Activated T-cell treated with anti-CD3 and anti-CD28 coated beads, Interleukin-2, amount 50 U/mL, for 4 hours (primary cell): ENCODE results near the gene RASA3. TPM values are rescaled to one million over a fixed set of nuclear protein-coding genes. Genes with fewer than 3 reads are reported as not detected.

Source experiments
- ATAC-seq, 2 donors: fragments of 200-7000 bp; cut with Tn5 transposase; one replicate each; pipeline ENCODE4 v1.10.0; 2021
- DNase-seq: peaks from one replicate; pipeline ENCODE4 v3.0.0-alpha.2; 2020
- H3K27me3 Mint-ChIP-seq: one replicate; pipeline ENCODE4 v1.8.0; 2021; ENCODE audit warnings: low read depth, mixed read lengths
- H3K36me3 Mint-ChIP-seq: one replicate; pipeline ENCODE4 v1.8.0; 2022; ENCODE audit warnings: mixed read lengths; ENCODE audit not compliant: insufficient read depth
- H3K4me1 Mint-ChIP-seq: one replicate; pipeline ENCODE4 v1.8.0; 2021; ENCODE audit warnings: low read depth, mixed read lengths
- H3K4me3 Mint-ChIP-seq: one replicate; pipeline ENCODE4 v1.8.0; 2021; ENCODE audit warnings: mild to moderate bottlenecking, moderate library complexity, mixed read lengths
- H3K9me3 Mint-ChIP-seq: one replicate; pipeline ENCODE4 v1.8.0; 2021; ENCODE audit warnings: mixed read lengths
- total RNA-seq, 3 donors: library from RNA; stranded (reverse); gene quantifications; one replicate each; pipeline ENCODE4 v1.2.1, GENCODE V29; 2021

Gene RASA3
- total RNA-seq, 3 donors from 2014 or later: 23.7 to 28.7 (median 26.6) TPM

DNA sequence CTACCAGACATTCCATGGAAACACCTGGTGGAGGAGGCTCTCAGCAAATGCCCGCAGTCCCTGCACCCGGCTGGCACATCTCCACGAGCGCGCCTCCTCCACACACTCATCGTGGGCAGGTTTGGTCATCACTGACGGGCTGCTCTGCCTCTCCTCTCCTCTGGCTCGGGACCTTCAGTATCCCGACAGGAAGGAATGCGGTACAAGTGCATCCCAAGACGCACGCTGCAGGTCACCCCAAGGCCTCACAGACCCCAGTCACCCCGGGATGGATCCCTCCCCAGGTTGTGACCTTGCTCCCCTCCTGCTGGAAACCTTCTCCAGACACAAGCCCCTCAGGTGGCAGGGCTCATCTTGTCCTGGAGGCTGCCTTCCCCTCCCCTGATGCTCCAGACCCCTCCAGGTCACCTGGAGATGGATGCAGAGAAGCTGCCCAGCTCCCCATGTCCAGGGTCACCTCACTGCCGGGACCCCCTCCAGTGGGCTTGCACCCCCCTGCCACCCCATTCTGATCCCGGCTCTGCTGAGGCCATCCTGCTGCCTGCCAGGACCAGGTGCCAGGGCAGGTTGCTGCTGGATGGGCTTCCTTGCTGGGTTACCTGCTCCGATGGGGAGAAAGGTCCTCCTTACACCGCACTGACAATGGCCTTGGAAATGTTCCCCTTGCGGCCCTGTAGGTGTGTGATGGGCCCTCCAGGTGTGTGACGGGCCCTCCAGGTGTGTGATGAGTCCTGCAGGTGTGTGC is 188.4 kb downstream of the RASA3 start:
- H3K27me3 Mint-ChIP-seq: no peaks in the 10 kb centered on the region
- H3K36me3 Mint-ChIP-seq: no peaks in the 10 kb centered on the region
- no peak for DNase-seq
- H3K4me3 Mint-ChIP-seq: no peak overlapping the region
- no peaks in the 10 kb centered on the region for H3K9me3 Mint-ChIP-seq
- ATAC-seq: no peak
- H3K4me1 Mint-ChIP-seq: peaks cover 2% of the 10 kb centered on the region

- no peaks in the 10 kb centered on the region for H3K36me3 Mint-ChIP-seq
- no peaks in the 10 kb centered on the region for H3K27me3 Mint-ChIP-seq
- no peaks in the 10 kb centered on the region for H3K9me3 Mint-ChIP-seq
- H3K4me3 Mint-ChIP-seq: no peak overlapping the region
- ATAC-seq (no peak), DNase-seq (no peak)
- H3K4me1 Mint-ChIP-seq: no peaks in the 10 kb centered on the region
Measured at GRCh38 chr13:113942591-113943103, 189.8 kb downstream of the RASA3 start.

GRCh38 chr13:113941571-113942191 is 190.7 kb downstream of the RASA3 start:
- Mint-ChIP-seq H3K36me3 (no peaks in the 10 kb centered on the region), H3K9me3 (no peaks in the 10 kb centered on the region), H3K4me1 (no peaks in the 10 kb centered on the region), H3K4me3 (no peak overlapping the region), H3K27me3 (no peaks in the 10 kb centered on the region)
- ATAC-seq (no peak), DNase-seq (no peak)

DNA sequence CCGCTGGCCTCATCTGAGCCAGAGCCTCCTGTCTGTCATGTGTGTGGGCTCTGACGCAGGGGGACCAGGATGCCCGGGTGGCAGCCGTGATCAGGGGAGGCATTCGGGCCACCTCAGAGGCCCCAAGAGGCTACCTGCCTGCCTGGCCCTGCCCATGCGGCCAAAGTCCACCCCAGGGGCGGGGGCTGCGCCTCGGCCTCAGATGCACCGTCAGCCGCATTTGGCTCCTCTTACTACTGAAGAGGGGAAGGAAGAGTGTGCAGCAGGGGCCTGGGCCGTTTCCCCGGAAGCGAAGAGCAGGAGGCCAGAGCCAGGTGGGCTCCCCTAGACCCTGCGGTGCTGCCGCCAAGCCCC is 192.5 kb downstream of the RASA3 start:
- ATAC-seq: no peak
- no peaks in the 10 kb centered on the region for H3K36me3 Mint-ChIP-seq
- no peaks in the 10 kb centered on the region for H3K27me3 Mint-ChIP-seq
- no peaks in the 10 kb centered on the region for H3K4me1 Mint-ChIP-seq
- no peaks in the 10 kb centered on the region for H3K9me3 Mint-ChIP-seq
- H3K4me3 Mint-ChIP-seq: no peak overlapping the region
- no peak for DNase-seq

GRCh38 chr13:113939129-113939943 is 193.1 kb downstream of the RASA3 start:
- ATAC-seq: no peak
- no peak for DNase-seq
- no peaks in the 10 kb centered on the region for H3K9me3 Mint-ChIP-seq
- H3K27me3 Mint-ChIP-seq: no peaks in the 10 kb centered on the region
- H3K4me1 Mint-ChIP-seq: no peaks in the 10 kb centered on the region
- no peaks in the 10 kb centered on the region for H3K36me3 Mint-ChIP-seq
- no peak overlapping the region for H3K4me3 Mint-ChIP-seq

DNA sequence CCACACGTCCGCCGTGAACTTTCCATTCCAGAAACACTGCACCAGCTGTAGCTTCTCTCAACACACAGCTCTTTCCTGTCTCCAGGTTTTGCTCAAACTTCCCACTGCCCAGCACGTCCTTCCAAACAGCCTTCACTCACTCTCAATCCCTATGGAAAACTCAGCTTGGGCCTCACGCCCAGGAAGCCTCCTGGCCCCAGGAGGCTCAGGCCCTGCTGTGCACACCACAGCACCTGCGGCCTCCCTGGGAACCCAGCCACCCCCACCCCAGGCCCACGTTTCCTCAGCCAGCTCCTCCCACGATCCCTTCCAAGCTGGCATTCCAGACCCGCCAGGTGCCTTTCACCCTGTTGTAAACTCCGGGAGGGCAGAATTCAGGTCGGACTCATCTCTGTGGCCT is 193.7 kb downstream of the RASA3 start:
- H3K4me1 Mint-ChIP-seq: no peaks in the 10 kb centered on the region
- no peak overlapping the region for H3K4me3 Mint-ChIP-seq
- no peaks in the 10 kb centered on the region for H3K9me3 Mint-ChIP-seq
- no peaks in the 10 kb centered on the region for H3K36me3 Mint-ChIP-seq
- no peak for DNase-seq
- no peak for ATAC-seq
- H3K27me3 Mint-ChIP-seq: peaks cover 2% of the 10 kb centered on the region

GRCh38 chr13:113938246-113938645 is 194.2 kb downstream of the RASA3 start:
- DNase-seq (no peak), ATAC-seq (no peak)
- H3K9me3 Mint-ChIP-seq: no peaks in the 10 kb centered on the region
- no peaks in the 10 kb centered on the region for H3K36me3 Mint-ChIP-seq
- H3K4me3 Mint-ChIP-seq: no peak overlapping the region
- H3K27me3 Mint-ChIP-seq: peaks cover 2% of the 10 kb centered on the region
- H3K4me1 Mint-ChIP-seq: no peaks in the 10 kb centered on the region

DNA sequence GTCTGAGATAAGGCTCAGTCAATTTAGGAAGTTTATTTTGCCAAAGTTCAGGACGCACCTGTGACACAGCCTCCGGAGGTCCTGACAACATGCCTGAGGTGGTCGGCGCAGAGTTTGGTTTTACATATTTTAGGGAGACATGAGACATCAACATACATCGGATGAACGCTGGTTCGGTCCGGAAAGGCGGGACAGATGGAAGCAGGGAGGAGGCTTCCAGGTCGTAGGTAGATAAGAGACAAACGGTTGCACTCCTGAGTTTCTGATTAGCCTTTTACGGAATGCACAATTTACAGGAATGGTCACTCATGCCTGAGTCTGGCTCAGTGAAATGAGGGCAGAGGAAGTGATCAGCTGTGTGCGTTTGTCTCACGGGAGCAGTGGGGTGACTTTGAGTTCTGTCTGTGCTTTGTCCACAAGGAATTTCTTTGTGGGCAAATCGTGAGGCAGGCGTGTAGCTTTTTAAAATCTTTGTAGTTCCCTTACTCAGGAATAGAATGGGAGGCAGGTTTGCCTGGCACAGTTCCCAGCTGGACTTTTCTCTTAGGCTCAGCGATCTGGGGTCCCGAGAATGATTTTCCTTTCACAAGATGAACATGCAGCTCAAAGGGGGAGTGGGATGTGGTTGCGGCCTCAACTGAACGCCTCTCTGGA is 194.8 kb downstream of the RASA3 start:
- ATAC-seq: no peak
- no peaks in the 10 kb centered on the region for H3K9me3 Mint-ChIP-seq
- no peak for DNase-seq
- H3K27me3 Mint-ChIP-seq: peaks cover 2% of the 10 kb centered on the region
- H3K36me3 Mint-ChIP-seq: no peaks in the 10 kb centered on the region
- no peak overlapping the region for H3K4me3 Mint-ChIP-seq
- no peaks in the 10 kb centered on the region for H3K4me1 Mint-ChIP-seq

DNA sequence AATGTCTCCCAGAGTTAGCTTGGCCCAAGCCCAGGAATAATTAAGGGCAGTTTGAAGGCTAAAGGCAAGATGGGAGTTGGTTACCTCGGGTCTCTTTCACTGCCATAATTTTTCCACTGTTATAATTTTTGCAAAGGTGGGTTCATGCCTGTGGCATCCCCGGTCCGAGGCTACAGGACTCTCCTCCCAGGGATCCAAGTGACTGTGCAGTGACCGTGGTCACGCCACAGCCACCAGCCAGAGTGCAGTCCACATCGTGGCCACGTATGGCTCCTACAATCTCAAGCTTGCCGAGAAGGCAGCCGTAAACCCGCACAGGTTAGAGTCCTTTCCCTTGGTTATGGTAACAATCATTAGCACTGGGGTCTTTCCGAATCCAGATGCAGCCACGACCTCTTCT is 195.3 kb downstream of the RASA3 start:
- ATAC-seq (no peak), DNase-seq (no peak)
- Mint-ChIP-seq H3K27me3 (peaks cover 2% of the 10 kb centered on the region), H3K4me1 (peaks cover 3% of the 10 kb centered on the region), H3K9me3 (no peaks in the 10 kb centered on the region), H3K36me3 (no peaks in the 10 kb centered on the region), H3K4me3 (no peak overlapping the region)

DNA sequence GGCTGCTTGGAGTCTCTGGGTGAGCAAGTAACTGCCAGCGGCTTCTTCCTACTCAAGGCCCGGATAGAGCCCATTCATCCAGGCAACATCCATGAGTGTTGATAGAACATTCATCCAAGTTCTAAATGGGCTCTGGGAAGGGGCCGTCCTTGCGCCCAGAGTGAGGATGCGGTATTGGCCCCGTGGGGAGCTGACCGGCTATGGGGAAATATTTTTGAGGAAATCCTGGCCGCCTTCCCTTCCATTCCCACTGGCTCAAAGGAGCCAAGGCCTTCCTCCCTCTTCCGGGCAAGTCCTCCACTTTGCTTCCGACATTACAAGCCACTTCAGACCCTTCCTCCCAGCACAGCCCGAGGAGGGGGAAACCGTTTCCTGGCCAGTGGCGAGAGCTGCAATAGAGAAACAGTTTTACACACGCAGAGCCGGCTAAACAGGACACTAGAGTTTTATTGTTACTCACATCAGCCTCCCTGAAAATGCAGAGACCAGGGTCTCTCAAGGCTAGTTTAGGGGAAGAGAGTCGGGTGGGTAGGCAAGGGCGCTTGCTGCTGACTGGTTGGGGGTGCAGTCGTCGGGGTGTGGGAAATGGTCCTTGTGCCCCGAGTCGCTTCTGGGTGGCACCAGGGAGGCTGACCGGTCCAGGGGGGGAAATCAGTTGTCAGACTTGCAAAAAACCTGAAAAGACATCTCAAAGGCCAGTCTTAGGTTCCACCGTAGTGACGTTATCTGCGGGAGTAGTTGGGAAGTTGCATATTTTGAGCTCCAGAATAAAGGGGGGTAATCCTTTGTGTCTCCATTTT is 196.1 kb downstream of the RASA3 start:
- Mint-ChIP-seq H3K9me3 (no peaks in the 10 kb centered on the region), H3K4me1 (peaks cover 9% of the 10 kb centered on the region), H3K27me3 (peaks cover 2% of the 10 kb centered on the region), H3K4me3 (no peak overlapping the region), H3K36me3 (no peaks in the 10 kb centered on the region)
- ATAC-seq (no peak), DNase-seq (no peak)

GRCh38 chr13:113935001-113935844 is 197.2 kb downstream of the RASA3 start:
- Mint-ChIP-seq H3K9me3 (no peaks in the 10 kb centered on the region), H3K36me3 (no peaks in the 10 kb centered on the region), H3K4me3 (no peak overlapping the region), H3K27me3 (peaks cover 2% of the 10 kb centered on the region), H3K4me1 (peaks cover 15% of the 10 kb centered on the region)
- DNase-seq (no peak), ATAC-seq (no peak)

GRCh38 chr13:113934576-113934975 is 197.8 kb downstream of the RASA3 start:
- ATAC-seq: no peak

GRCh38 chr13:113933901-113934300 is 198.5 kb downstream of the RASA3 start:
- ATAC-seq: no peak
- H3K4me1 Mint-ChIP-seq: peaks cover 15% of the 10 kb centered on the region
- DNase-seq: no peak
- H3K9me3 Mint-ChIP-seq: no peaks in the 10 kb centered on the region
- H3K4me3 Mint-ChIP-seq: no peak overlapping the region
- no peaks in the 10 kb centered on the region for H3K36me3 Mint-ChIP-seq
- peaks cover 6% of the 10 kb centered on the region for H3K27me3 Mint-ChIP-seq

More at GRCh38 chr13:113934576-113934975, 197.8 kb downstream of the RASA3 start:
- no peaks in the 10 kb centered on the region for H3K36me3 Mint-ChIP-seq
- peaks cover 15% of the 10 kb centered on the region for H3K4me1 Mint-ChIP-seq
- H3K9me3 Mint-ChIP-seq: no peaks in the 10 kb centered on the region
- H3K27me3 Mint-ChIP-seq: peaks cover 6% of the 10 kb centered on the region
- DNase-seq: no peak
- no peak overlapping the region for H3K4me3 Mint-ChIP-seq
